GM23338 (cell line): ENCODE measurements around the gene RIPK1.

Experiments
- CREB1 ChIP-seq: fragments of 250-450 bp; sonication (Bioruptor Pico); IDR thresholded peaks from 2 replicates; pipeline ENCODE4 v1.5.0; 2020; ENCODE audit warnings: low read depth, mild to moderate bottlenecking, moderate library complexity
- EZH2 ChIP-seq: fragments of 200-600 bp; sonication (generic); IDR thresholded peaks from one replicate; pipeline ENCODE4 v1.8.0; 2017; ENCODE audit warnings: antibody characterized with exemption, mild to moderate bottlenecking, low read depth; ENCODE audit not compliant: unreplicated experiment
- EZH2phosphoT487 ChIP-seq: fragments of 200-600 bp; sonication (generic); IDR thresholded peaks from one replicate; pipeline ENCODE4 v1.8.1; 2018; ENCODE audit warnings: antibody characterized with exemption; ENCODE audit not compliant: unreplicated experiment
- JUNB ChIP-seq: IDR thresholded peaks from one replicate; pipeline ENCODE4 v1.6.1; 2016; ENCODE audit warnings: antibody characterized with exemption; ENCODE audit not compliant: unreplicated experiment
- POLR2AphosphoS5 ChIP-seq: IDR thresholded peaks from 2 replicates; pipeline ENCODE4 v1.6.1; 2016; ENCODE audit warnings: antibody characterized with exemption, low read depth
- ZNF114 ChIP-seq: fragments of 250-450 bp; sonication (Bioruptor Pico); IDR thresholded peaks from 2 replicates; pipeline ENCODE4 v1.5.0; 2020; ENCODE audit warnings: mild to moderate bottlenecking, moderate library complexity
- TF ChIP-seq, protein P1 (sequence below), 2 experiments: fragments of 200-600 bp in 1 of 2; sonication (generic) in 1 of 2; conservative IDR thresholded peaks; 2 replicates each; pipeline versions ENCODE4 v1.5.1 to v1.6.1; 2016 to 2017; ENCODE audit warnings: antibody characterized with exemption in 2 of 2, low read depth in 2 of 2, mild to moderate bottlenecking in 2 of 2, moderate library complexity in 1 of 2
- TF ChIP-seq, protein P2 (sequence below): IDR thresholded peaks from one replicate; pipeline ENCODE4 v1.6.1; 2018; ENCODE audit warnings: antibody characterized with exemption; ENCODE audit not compliant: unreplicated experiment

DNA sequence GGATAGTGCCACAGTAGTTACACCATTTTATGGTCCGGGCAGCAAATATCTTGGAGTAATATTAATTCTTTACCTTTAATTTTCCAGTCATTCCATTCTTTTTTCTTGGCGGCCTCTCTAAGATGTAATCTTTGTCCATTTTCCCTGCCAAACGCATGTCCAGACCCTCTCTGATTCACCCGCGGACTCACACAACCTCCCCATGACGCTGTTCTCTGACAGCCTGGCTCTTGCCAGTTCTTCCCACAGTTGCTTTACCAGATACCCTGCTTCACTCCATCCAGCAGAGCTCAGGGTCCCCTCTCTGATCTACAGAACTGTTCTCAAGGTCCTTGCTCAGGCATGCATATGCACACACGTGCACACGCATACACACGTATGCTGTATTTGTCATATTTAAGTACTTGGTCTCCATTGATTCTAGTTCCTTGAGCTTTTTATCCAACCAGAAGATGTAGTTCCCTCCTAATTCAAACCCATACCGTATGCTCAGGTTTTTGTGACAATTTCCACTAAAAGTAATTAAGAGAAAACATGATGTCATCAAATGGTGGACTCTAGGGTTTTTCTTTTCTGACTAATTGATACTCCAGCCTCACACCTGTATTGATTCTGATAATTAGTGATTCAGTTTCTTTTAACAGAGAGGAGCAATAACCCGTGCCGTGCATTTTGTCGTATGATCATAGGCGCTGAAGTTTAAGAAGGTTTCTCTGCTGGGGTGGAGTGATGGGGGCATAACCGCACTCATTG lies 60.2 kb downstream of the RIPK1 start:
- TF ChIP-seq, protein P1, sequence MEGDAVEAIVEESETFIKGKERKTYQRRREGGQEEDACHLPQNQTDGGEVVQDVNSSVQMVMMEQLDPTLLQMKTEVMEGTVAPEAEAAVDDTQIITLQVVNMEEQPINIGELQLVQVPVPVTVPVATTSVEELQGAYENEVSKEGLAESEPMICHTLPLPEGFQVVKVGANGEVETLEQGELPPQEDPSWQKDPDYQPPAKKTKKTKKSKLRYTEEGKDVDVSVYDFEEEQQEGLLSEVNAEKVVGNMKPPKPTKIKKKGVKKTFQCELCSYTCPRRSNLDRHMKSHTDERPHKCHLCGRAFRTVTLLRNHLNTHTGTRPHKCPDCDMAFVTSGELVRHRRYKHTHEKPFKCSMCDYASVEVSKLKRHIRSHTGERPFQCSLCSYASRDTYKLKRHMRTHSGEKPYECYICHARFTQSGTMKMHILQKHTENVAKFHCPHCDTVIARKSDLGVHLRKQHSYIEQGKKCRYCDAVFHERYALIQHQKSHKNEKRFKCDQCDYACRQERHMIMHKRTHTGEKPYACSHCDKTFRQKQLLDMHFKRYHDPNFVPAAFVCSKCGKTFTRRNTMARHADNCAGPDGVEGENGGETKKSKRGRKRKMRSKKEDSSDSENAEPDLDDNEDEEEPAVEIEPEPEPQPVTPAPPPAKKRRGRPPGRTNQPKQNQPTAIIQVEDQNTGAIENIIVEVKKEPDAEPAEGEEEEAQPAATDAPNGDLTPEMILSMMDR (conservative IDR thresholded peaks at IDR 0.05; ENCODE audit: low read depth in 2 of 2), result no peak
- no peak for TF ChIP-seq ZNF114
- TF ChIP-seq POLR2AphosphoS5, result no peak
- TF ChIP-seq EZH2, result no peak
- no peak for TF ChIP-seq CREB1 (CRISPR knock-in tag)
- TF ChIP-seq, protein P2, sequence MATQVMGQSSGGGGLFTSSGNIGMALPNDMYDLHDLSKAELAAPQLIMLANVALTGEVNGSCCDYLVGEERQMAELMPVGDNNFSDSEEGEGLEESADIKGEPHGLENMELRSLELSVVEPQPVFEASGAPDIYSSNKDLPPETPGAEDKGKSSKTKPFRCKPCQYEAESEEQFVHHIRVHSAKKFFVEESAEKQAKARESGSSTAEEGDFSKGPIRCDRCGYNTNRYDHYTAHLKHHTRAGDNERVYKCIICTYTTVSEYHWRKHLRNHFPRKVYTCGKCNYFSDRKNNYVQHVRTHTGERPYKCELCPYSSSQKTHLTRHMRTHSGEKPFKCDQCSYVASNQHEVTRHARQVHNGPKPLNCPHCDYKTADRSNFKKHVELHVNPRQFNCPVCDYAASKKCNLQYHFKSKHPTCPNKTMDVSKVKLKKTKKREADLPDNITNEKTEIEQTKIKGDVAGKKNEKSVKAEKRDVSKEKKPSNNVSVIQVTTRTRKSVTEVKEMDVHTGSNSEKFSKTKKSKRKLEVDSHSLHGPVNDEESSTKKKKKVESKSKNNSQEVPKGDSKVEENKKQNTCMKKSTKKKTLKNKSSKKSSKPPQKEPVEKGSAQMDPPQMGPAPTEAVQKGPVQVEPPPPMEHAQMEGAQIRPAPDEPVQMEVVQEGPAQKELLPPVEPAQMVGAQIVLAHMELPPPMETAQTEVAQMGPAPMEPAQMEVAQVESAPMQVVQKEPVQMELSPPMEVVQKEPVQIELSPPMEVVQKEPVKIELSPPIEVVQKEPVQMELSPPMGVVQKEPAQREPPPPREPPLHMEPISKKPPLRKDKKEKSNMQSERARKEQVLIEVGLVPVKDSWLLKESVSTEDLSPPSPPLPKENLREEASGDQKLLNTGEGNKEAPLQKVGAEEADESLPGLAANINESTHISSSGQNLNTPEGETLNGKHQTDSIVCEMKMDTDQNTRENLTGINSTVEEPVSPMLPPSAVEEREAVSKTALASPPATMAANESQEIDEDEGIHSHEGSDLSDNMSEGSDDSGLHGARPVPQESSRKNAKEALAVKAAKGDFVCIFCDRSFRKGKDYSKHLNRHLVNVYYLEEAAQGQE, result no peak
- TF ChIP-seq JUNB, result no peak
- no peak for TF ChIP-seq EZH2phosphoT487
